NCI-H187 treated with DMSO at 0.1 percent for 48 hours (cell line): ENCODE results near the gene NFIA.

Experiments
- DNase-seq: peaks from one replicate; lab custom pipeline; 2025; lab: John Stamatoyannopoulos, UW

NFIA gene

DNA sequence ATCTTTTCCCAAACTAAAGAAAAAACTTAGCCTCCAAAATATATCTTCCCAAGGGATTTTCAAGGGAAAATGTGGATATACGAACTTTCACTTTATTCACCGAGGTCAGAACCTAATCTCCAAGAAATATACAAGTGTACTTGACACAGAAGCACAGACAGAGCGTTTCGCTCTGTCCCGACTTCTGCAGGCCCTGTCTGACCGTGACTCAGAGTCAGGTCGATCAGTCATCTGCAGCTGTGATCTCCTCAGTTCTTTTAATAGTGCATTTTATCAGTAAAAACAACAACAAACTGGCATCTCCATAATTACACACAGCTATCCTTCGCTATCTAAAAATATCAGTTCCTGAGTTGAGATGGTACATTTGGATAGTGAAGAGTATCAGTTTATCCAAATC, 416.0 kb downstream of the NFIA start:
- DNase-seq, result no peak

DNA sequence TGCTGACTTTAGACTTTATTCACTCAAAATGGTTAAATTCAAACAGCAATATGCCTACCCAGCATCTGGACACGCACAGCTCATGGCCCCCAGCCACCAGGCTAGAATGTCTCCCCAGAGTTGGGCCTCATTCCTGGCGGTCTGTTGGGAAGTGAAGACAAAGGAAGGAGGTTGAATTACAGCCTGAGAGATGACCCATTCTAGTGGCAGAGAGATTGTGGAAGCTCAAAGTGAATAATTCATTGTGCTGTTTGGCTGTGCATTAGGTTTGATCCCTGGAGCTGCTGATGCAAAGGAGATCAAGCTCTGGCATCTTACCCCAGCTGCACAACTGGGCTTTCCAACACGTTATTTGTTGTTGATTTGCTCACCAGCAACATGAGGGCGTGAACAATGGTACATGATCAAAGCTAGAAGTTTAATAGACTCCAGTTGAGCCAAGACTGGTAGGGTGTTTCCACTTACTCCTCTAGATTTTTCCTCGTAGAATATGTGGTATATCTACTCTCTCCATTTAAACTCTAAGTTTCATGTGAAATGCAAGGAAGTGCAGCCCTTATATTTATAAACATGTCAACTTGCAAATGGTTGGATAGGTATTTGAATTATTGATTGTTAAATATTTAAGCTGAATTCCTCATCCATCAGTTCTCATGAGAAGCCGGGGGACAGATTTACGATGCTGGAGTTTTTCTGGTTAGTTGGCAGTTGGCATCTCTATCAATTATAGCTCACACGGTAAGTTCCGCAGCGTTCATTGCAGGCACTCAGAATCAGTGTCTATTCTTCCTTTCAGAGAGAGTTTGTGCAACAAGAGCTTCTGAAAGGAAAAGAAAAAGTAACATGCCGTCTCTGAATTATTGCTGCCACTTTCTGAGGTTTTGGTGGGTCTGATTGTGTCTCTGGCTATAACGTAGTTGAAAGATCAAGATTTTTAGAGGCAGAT, 419.9 kb downstream of the NFIA start:
- DNase-seq, result no peak

DNA sequence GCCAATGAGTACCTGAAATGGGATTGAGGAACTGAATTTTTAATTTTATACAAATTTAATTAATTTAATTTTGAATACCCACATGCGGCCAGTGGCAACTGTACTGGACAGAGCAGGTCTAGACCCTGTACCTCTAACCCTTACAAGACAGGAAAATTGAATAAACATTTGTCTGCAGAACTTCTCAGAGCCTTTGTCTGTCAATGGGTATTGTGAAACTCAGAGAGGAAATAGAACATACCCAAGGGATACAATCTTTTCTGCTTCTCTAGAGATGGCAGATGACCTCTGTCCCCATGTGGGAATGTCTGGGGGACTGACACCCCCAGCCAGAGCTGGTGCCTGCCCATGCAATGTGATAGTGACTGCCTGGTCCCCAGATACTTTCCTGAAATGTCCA, 421.9 kb downstream of the NFIA start:
- DNase-seq, result no peak

GRCh38 chr1:61504852-61505390, 422.6 kb downstream of the NFIA start:
- no peak for DNase-seq

- DNase-seq, result no peak
Measured at GRCh38 chr1:61506236-61506635, 423.9 kb downstream of the NFIA start.

DNA sequence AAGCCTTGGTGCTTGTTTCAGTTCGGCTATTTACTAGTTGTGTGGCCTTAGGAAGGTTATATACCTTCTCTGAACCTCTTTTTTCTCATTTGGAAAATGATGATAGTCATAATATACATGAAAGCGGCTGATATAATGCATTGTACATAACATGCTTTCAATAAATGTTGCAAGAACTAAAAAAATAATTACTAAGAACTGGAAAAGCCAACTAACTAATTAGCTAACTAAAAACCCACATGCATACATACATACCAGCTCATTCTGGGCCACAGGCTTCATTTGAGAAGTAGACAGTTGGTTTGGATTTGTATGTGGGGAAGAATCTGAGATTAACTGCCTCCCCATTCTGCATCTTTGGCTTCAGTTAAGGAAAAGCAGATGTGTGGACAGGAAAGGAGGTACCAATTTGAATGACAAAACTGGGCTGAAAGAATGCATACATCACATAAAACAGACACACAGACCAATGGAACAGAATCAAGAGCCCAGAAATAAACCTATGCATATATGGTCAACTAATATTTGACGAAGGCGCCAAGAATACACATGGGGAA, 424.7 kb downstream of the NFIA start:
- DNase-seq, result no peak
